ENCODE results near the gene BCAS1.

The BCAS1 gene, protein sequence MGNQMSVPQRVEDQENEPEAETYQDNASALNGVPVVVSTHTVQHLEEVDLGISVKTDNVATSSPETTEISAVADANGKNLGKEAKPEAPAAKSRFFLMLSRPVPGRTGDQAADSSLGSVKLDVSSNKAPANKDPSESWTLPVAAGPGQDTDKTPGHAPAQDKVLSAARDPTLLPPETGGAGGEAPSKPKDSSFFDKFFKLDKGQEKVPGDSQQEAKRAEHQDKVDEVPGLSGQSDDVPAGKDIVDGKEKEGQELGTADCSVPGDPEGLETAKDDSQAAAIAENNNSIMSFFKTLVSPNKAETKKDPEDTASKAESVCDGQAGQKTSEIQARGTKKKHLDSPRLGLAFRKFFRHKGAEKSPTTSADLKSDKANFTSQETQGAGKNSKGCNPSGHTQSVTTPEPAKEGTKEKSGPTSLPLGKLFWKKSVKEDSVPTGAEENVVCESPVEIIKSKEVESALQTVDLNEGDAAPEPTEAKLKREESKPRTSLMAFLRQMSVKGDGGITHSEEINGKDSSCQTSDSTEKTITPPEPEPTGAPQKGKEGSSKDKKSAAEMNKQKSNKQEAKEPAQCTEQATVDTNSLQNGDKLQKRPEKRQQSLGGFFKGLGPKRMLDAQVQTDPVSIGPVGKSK

DNA sequence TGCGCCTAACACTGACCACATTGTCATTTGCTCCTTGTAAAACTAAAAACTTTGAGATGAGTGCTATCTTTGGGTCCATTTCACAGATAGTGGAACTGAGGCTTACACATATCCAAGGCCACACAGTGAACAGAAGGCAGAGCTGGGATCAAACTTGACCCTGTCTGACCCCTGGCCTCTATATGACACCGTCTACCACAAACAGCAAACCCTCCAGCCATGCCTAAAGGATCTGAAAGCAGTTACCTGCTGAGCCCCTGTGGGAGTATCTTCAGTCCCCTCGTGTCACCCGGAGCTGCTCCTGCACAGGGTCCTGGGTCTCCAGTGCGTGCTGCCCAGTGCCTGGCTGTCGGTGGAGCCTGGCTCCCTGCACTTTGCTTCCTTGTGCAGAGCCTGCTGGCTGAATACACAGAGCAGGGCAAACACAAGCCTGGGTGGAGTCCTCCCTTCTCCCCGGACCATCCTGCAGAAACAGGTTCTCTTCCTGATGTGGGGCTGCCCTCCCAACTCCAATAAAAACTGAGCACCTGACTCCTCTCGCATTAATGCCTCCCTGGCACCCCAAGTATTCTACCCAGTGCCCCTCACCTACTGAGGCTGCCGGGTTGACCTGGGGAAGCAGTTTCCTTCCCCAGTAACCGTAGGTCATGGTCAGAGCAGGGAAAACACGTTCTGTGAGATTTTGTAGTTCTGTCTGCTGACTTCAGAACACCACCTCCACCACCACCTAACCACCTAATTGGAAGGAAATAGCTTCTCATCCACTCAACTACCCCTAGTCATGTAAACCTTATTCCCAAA is at the start of gene BCAS1:
BCAS1 (minus strand) TSS at position 408 of the 801 bp plus-strand sequence. CDS start 11,876 bp downstream, outside the sequence.
- Mint-ChIP-seq H3K27ac (no peak within 1 kb of the TSS), H3K4me3 (no peak within 1 kb of the TSS), H3K4me1 (peaks cover 16% of the 10 kb centered on the region), H3K36me3 (ENCODE audit: low read depth) (no peaks in the 10 kb centered on the region), H3K27me3 (ENCODE audit: low read depth, poor library complexity) (peaks cover 6% of the 10 kb centered on the region), H3K9me3 (no peaks in the 10 kb centered on the region)
- TF ChIP-seq, protein P1, sequence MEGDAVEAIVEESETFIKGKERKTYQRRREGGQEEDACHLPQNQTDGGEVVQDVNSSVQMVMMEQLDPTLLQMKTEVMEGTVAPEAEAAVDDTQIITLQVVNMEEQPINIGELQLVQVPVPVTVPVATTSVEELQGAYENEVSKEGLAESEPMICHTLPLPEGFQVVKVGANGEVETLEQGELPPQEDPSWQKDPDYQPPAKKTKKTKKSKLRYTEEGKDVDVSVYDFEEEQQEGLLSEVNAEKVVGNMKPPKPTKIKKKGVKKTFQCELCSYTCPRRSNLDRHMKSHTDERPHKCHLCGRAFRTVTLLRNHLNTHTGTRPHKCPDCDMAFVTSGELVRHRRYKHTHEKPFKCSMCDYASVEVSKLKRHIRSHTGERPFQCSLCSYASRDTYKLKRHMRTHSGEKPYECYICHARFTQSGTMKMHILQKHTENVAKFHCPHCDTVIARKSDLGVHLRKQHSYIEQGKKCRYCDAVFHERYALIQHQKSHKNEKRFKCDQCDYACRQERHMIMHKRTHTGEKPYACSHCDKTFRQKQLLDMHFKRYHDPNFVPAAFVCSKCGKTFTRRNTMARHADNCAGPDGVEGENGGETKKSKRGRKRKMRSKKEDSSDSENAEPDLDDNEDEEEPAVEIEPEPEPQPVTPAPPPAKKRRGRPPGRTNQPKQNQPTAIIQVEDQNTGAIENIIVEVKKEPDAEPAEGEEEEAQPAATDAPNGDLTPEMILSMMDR (IDR thresholded peaks at IDR 0.05) = no peak
- no peak for DNase-seq

DNA sequence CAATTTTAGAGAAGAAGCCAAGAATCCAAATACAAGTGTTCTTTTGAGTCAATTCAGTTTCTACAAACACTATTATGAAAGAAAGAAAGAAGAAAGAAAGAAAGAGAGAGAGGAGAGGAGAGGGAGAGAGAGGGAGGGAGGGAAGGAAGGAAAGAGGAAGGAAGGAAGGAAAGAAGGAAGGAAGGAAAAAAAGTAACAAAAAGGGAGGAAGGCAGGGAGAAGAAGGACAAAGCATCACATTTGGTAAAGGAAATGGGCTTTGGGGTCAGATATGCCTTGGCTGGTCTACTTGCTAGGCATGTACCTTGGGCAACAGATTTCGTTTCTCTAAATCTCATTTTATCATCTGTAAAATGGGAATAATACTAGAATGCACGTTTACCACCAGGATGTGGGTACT is 49.4 kb upstream of the BCAS1 start:
- no peak for DNase-seq
- Mint-ChIP-seq H3K36me3 (ENCODE audit: low read depth) (no peaks in the 10 kb centered on the region), H3K4me3 (no peak overlapping the region), H3K27me3 (ENCODE audit: low read depth, poor library complexity) (no peaks in the 10 kb centered on the region), H3K27ac (no peak overlapping the region), H3K4me1 (peaks cover 41% of the 10 kb centered on the region), H3K9me3 (no peaks in the 10 kb centered on the region)
- TF ChIP-seq, protein P1 (IDR thresholded peaks at IDR 0.05) = no peak

DNA sequence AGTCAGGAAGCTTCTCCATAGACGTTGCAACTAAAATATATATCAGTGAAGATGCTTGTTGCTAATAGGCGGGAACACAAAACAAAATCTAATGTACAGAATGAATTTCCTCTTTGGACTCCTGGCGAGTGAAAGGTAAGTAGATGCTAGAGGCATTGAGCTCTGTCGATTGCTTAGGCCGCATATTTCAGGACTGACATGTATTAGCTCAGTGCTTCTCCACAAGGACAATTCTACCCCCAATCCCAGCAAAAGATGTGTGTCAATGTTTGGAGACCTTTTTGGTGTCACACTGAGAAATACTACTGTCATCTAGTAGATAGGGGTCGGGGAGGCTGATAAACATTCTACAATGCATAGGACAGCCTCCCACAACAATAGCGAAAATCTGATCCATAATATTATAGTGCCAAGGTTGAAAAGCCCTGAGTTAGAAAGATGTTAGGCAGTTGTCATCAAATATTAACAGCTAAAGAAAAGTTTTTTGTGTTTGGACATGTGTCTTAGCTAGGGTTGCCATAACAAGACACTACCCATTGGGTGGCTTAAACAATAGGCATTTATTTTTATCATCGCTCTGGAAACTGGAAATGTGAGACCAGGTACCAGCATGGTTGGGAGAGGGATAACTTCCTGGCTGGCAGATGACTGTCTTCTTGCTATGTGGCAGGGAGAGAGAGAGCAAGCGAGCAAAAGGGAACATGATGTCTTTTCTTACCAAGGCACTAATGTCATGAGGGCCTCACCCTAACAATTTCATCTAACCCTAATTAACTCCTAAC is 48.0 kb upstream of the BCAS1 start:
- Mint-ChIP-seq H3K4me3 (no peak overlapping the region), H3K9me3 (no peaks in the 10 kb centered on the region), H3K27me3 (ENCODE audit: low read depth, poor library complexity) (peaks cover 4% of the 10 kb centered on the region), H3K4me1 (peaks cover 31% of the 10 kb centered on the region), H3K36me3 (ENCODE audit: low read depth) (no peaks in the 10 kb centered on the region), H3K27ac (peak overlapping the region; percentile 27)
- TF ChIP-seq, protein P1 (IDR thresholded peaks at IDR 0.05) = no peak
- DNase-seq = no peak

DNA sequence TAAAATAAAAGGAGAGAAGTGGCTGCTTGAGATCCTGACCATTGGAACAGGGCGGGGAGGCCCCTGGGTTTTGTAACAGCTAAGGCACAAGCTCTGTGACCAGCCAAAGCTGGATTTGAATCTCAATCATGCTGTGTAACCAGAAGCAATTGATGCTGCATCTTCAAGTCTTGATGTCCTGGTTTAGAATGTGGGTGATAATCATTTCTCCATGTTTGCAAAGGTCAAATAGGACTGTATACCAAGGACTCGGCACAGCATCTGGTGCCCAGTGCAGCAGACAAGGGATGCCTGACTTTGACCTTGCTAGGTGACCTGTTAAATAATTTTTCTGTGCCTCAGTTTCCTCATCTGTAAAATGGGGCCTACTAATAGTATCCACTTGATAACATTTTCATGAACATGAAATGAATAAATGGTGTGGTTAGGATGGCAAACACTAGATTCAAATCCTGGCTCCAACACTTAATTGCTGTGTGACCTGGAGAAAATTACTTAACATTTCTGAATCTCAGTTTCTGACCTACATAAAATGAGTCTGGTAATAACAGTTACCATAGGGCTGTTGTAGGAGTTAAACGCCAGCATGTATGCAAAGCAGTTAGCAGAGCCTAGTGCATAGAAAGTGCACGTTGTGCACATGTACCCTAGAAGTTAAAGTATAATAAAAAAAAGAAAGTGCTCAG is 46.3 kb upstream of the BCAS1 start:
- H3K36me3 Mint-ChIP-seq (ENCODE audit: low read depth) = no peaks in the 10 kb centered on the region
- peaks cover 16% of the 10 kb centered on the region for H3K4me1 Mint-ChIP-seq
- no peak for DNase-seq
- peaks cover 4% of the 10 kb centered on the region for H3K27me3 Mint-ChIP-seq (ENCODE audit: low read depth, poor library complexity)
- H3K27ac Mint-ChIP-seq = no peak overlapping the region
- no peak overlapping the region for H3K4me3 Mint-ChIP-seq
- TF ChIP-seq, protein P1 (IDR thresholded peaks at IDR 0.05) = no peak
- peaks cover under 1% of the 10 kb centered on the region for H3K9me3 Mint-ChIP-seq

DNA sequence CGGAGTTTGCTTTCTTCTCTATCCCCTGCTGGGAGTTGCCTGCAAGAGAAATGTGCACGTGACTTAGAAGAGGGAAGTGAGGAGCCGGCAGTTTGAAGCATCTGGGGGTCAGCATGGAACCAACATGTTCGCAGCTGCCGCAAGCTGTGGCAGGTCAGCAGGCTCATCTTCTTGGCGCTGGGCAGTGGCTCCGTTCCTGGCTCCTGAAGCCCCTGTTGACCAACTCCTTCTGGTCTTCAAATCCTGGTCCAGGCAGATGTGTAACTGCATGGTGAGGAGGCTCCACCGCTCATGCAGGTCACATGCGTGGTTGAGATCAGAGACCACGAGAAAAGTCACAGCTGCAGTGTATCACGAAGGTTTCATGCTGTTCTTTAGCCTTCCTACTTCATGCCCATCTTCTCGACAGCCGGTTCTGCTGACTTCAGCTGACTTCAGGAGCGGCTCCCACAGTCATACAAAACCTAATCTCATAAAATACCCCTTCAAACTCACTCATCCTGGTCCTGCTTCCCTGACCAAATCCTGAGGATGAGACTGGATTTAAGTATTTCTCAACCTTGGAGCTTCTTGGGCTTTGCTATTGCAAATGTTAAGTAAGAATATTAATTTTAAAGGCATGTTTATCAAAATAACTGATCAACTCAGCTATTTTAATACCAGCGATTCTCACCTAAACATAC is 44.9 kb upstream of the BCAS1 start:
- DNase-seq = no peak
- peaks cover 4% of the 10 kb centered on the region for H3K27me3 Mint-ChIP-seq (ENCODE audit: low read depth, poor library complexity)
- H3K36me3 Mint-ChIP-seq (ENCODE audit: low read depth) = no peaks in the 10 kb centered on the region
- H3K4me3 Mint-ChIP-seq = no peak overlapping the region
- peaks cover 5% of the 10 kb centered on the region for H3K9me3 Mint-ChIP-seq
- H3K4me1 Mint-ChIP-seq = peaks cover 18% of the 10 kb centered on the region
- H3K27ac Mint-ChIP-seq = no peak overlapping the region
- TF ChIP-seq, protein P1 (IDR thresholded peaks at IDR 0.05) = no peak
